GM18907 (cell line): ENCODE measurements around the gene LHX6.

ENCODE experiments used
- ATAC-seq: cut with Tn5 transposase; IDR thresholded peaks from one replicate; pipeline ENCODE4 v1.9.1; 2021; ENCODE audit warnings: mild to moderate bottlenecking, moderate library complexity; ENCODE audit not compliant: unreplicated experiment

Gene LHX6

DNA sequence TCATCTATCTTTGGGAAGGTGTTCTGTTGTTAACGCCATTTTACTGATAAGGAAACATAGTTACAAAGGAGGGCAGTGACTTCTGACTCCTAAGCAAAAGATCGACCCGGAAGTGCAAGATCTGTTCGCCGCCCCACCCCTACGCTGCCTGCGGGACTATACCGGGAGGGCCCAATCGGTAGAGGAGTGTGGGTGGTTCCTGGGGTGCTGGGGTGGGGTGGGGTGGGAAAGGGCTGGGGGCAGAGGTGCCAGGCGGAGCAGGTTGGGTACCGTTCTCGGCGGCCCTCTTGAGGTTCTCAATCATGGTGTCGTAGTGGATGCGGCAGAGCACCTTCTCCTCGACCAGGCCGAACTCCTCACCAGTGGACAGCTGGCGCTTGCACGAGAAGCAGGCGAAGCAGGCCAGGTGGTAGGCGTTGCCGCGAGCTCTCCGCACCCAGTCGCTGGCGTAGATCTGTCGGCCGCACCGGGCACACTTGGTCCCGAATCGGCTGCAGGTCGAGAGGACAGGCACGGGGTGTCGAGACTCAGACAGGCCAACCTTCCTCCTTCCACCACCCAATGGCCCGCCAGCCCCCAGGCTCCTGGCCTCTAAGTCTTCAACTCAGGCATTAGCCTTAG lies 11.8 kb downstream of the LHX6 start:
- ATAC-seq = no peak

DNA sequence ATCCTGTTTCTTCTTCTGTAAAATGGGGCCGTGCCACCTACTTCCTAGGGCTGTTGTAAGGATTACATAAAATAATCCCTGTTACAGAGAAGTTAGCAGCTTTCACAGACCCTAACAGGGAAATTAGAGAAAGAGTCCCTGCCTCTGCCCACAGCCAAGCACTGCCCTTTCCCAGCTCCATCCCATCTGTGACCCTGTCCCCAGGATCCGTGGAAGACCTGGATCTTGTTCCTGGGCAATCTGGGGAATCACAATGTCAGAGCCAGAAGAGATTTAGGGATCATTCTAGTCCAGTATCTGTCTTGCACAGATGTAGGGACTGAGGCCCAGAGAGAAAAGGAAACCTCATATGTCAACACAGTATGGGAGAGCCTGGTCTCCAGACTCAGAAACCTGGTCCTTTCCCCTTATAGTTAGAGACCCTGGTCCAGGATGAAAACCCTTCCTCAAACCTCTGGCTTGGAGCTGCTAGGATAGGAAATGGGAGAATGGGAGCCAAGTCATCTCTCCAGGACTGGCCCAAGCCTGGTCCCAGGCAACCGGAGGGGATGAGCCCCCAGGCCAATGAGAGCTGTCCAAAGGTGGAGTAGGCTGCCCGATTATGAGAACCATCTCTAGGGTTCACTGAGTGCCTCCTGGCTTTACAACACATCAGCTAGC lies 12.5 kb downstream of the LHX6 start:
- no peak for ATAC-seq

DNA sequence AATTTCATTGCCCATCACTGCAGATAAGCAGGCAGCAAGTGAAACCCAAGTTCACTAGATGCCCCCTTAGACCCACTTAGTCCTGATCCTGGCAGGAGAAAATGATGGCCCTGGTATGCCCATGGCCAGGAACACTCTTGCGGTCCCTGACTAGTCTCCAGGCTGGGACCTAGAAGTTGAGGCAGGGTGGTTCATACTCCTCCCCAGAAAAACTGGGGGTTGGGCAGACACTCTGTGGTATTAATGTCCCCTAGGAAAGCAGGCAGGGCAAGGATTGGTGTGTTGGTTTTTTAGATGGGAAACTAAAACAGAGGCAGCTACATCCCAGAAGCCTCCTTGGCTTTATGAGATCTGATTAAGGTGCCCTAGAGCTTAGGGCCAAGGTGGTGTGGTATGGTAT lies 13.1 kb downstream of the LHX6 start:
- ATAC-seq = no peak

DNA sequence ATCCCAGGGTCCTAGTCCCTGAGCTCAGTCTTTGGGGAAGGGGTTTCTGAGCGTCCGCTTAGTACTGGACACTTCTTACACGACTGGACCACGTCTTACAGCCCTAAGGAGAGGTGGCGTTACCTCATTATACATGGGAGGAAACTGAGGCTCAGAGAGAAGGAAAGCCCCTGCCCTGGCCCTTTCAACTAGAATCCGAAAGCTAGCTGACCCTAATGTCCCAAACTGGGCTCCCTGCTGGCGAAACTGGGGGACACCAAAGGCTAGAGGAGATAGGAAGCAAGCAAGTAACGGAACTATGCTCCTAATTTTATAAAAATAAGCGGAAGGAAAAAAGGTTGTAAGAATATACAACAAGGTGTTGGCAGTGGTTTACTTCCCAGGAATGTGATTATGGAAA lies 14.2 kb downstream of the LHX6 start:
- ATAC-seq = no peak

DNA sequence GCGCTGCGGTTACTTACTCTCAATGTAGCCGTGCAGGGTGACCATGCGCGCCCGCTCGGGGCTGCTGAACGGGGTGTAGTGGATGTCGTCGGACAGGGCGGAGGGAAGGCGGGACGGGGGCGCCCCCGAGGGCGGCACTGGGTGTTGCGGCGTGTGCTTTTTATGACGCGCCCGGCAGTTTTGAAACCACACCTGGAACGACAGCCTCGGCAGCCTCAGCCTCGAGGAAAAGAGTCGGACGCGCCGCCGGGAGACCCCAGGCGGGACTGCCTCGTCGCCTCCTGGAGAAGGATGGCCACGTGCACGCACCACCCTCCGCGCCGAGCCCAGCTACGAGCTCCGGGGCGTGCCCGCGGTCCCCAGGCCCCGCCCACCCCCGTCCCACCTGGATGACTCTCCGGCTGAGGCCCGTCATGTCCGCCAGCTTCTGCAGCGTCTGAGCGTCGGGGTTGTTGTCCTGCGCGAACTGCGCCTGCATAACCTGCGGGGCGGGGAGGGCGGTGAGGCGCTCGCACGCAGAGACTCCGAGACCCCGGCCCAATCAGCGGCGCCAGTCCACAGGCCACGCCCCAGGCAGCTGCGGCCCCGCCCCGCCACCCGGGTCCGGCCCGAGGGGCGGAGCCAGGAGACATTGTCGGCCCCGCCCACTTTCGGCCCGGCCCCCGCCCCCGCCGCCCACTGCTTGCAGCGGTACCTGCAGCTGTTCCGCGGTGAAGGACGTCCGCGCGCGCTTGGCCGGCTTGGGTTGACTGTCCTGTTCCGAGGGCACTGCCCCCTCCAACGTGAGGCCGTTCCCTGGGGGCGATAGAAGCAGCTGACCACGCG lies 15.0 kb downstream of the LHX6 start:
- ATAC-seq = peak; percentile 62

DNA sequence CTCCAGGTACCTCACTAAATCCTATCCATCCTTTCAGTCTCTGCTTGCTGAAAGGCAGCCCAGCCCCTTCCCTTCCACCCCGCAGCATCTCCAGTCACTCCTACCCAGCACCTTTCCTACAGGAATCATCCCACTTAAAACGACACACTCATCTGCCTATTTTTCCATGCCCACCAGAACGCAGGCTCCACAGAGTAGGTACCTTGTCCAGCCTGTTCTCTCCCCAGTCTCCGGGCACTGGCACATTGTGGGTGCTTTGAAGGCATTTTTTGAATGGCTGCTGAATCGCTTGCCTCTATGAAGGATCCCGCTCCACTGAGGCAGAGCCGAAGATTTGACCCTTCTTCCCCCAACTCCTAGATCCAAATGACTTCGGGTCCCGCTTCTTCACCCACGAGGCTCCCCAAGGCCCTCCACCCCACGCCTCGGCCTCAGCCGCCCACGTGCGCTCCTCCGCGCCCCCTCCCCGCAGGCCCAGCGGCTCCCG lies 15.6 kb downstream of the LHX6 start:
- ATAC-seq = no peak

DNA sequence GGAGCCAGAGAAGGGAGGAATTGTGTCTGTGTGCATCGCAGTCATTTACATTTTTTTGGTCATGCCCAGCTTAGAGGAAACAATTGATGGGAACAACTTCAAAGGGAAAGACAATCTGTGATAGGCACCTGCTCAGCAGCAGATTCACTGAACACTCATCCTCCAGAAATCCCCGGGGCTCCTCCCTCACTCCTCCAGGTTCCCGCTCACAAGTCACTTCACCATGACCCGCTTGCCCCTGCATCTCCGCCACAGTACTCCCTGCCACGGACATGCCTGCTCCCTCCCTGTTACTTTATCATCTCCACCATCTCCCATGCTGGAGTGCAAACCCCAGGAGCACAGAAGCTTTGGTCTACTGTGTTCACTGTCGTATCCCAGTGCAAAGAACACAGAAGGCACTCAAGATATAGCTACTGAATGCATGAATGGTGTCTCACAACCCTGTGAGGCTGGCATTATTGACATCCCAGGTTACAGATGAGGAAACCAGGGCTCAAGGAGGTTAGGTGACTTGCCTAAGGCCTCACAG lies 16.2 kb downstream of the LHX6 start:
- ATAC-seq = no peak

DNA sequence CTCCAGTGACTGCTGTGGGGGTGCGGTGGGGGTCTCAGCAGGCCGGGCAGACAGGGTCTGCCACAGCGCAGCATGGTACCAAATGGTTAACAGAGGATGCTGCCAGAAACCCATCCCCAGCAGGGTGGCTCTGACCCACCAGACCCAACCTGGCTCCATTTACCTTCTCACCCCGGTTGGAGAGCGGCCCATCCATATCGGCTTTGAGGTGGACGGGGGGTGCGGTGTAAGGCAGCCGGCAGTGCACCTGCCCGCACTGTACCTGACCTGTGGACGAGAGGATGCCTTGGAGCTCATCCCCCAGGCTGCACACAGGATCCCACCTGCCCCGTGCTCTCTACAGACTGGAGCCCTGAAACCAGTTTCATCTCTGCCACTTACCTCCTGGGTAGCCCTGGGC lies 19.3 kb downstream of the LHX6 start:
- ATAC-seq = no peak

DNA sequence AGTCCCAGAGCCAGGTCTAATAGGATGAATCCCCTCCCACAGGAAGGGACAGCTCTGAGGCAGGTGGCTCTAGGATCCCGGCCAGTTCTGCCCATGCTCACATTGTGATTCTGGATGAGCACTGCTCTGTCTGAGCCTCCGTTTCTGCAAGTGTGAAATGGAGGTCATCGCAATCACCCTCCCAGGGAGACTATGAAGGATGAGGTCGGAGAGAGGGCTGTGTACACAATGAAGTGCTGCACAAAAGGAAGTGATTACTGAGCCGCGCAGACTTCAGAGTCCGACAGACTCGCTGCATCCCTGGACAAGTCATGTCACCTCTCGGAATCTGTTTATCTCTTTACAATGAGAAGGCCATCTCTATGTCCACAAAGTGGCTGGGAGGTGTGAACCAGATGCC lies 21.7 kb downstream of the LHX6 start:
- no peak for ATAC-seq

DNA sequence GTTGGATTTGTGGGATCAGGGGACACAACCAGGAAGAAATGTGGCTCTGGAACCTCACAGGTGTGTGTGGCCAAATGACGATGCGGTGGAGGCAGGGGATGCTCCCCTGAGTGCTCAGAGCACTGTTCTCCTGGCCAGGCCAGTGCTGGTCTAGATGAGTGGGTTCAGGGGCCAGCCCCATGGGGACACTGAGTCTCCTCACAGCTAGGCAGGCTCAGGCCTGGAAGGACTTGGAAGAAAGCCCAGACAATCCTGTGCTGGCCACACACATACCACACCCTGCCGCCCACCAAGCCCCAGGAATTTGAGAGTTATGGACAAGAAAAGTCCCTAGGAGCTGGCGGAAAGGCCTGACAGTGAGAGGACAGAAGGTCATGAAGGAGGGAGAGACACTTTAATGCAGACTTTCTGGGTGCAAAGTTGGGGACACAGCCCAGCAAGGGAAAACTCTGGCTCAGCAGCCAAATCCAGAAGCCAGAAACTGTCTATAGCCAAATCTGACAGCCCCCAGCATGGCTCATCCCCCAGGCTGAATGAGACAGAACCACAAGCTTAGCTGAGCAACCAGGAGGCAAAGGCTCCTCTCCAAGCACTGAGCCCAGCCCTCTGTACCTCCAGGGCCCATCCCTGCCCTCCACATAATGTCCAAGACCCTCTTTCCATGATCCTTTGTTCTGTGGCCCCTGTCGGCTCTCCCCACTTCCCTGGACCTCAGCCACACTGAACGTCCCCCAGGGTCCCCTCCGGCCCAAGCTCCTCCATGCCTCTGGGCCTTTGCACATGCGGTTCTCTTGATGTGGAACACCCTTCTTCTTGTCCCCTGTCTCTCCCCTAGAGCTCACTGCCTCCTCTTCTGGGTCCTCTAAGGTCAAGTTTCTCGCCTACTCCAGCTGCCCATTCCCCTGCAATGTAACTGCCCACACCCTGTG lies 22.4 kb downstream of the LHX6 start:
- no peak for ATAC-seq

DNA sequence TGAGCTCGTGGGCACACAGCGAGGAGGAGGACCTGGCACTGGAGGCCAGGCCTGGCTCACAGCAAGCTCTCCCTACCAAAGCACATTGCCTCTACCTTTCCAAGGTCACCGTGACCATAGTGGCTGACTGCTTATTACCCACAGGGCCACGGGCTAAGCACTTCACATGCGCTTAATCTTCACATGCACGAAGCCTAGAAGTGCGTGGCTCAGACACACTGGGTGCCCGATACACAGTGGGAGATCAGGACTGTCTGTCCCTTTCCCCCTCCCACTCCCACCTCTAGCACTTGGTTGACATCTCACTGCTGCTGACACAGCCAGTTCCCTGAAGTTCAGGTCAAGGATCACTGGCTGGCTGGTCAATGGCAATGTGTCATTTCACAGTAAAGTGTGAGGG lies 23.6 kb downstream of the LHX6 start:
- ATAC-seq = no peak

DNA sequence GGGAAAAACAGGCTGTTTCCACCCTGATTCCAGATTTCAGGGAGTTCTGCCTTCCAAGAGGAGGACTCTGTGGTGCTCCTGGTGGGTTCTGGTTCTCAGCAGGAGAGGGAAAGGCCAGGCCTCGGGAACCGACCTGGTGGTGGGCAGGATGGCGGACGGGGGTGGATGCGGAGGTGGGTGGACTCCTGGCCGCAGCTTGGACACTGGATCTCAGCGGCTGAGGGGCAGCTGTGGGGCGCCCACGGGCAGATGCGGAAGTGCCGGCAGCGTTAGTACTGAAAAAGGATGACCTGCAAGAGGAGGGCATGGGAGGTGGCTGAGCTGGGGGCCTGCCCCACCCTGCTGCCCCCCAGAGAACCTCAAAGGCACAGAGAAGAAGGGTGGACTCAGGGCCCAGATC lies 24.3 kb downstream of the LHX6 start:
- ATAC-seq = no peak

DNA sequence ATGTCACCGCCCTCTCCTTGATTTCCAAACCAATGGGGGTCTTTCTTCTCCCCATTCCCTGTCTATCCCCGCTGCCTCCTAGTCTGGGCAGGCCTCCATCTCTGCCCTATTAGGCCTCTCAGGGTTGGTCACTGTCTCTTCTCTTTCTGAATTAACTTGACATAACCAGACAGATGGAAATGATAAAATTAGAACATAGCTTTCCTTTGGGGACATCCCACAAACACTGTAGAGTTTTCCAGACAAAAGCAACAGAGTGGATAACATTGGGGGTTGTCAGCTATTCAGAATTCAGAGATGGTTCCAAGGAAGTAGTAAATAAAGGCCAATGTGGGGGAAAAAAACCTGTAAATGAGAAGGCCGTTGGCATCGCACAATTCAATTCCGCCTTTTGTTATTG lies 24.7 kb downstream of the LHX6 start:
- no peak for ATAC-seq

DNA sequence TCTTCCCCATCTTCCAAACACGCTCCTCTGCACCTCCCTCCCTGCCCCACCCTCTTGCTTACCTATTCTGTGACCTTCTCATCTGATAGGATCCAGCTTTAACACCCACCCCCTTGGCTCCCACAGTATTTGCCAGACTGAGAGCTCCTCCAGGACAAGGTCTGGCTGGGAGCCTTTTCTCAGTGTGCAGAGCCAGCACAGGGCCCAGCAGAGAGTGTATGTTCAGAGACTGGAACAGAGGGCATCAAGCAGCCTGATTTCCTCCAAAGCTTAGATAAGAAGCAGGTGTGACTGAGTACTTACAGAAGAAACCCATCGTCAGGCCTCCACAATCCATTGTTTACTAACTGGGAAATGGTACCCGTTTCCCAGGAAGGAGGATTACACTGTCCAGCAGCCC lies 26.6 kb downstream of the LHX6 start:
- ATAC-seq = no peak

DNA sequence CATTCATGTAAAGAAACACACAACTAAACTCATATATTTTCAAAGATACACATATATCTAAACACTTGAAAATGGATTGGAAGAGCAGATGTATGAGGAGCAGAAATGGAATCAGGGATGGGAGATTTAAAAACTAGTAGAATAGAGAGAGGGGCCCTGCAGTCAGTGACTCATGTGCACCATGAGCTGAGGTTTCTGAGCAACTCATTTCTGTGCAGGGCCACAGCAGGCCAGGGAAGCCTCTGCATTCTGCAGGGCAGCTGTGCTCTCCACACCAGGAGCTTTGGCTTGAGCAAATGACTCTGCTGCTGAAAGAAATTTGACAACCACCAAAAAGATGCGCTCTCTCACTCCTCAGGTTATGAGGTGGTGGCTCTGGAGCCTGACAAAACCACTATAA lies 27.1 kb downstream of the LHX6 start:
- ATAC-seq = no peak

DNA sequence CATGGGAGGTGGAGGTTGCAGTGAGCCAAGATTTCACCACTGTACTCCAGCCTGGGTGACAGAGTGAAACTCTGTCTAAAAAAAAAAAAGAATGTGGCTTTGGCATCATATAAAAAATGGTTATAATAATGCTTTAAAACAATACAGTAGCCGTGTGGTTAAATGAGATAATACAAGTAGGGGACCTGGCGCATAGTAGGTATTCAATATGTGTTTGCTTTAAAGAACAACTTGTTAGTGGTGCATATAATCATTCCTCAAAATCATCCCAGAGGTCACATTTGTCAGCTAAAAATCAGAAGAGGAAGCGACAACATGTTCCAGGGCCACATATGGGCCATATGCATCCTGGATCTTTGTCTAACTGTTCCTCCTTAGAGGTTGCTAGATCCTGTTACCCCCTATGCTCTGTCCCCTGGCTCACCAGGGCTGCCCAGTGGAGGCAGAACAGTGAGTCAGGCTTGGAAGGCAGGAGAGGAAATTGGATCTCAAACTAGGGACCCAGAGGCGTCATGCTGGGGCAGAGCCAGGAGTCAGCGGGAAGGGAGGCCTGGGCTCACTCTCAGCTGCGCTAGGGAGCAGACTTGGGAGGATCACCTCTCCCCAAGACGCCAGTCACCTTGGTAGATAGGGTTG lies 27.7 kb downstream of the LHX6 start:
- no peak for ATAC-seq

DNA sequence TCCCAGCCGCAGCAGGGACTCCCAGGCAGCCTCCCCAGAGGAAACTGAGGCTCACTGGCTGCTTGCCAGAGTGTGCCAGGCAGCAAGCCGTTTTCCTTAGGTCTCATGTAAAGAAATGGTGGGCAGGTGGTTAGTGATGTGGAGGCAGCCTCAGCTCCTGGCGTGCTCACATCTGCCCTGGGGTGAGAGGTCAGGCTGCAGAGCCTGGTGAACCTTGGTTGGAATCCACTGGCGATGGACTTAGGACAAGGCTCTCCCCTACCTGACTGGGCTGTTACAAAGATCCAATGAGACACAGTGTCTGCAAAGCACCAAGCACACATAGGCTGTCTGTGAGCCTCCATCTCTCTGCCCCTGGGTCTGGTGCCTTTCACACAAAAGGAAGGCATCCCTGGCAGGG lies 30.9 kb downstream of the LHX6 start:
- no peak for ATAC-seq

DNA sequence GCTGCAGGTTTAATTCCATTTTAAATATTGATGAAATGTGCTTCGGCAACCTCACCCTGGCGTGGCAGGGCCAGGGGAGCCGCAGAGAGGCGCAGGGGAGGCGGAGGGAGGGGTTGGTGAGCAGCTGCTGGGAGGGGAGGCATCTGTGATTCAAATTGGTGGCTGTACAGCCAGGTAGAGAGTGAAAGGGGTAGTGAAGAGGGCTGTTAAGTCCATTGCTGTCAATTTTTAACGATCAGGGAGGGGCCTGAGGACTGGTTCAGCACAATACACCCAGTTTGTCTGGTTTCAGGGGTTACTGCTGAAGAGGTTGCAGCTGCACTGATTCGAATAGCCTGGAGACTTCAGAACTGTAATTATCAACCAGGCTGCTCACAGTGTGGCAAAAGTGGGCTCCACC lies 31.3 kb downstream of the LHX6 start:
- no peak for ATAC-seq

DNA sequence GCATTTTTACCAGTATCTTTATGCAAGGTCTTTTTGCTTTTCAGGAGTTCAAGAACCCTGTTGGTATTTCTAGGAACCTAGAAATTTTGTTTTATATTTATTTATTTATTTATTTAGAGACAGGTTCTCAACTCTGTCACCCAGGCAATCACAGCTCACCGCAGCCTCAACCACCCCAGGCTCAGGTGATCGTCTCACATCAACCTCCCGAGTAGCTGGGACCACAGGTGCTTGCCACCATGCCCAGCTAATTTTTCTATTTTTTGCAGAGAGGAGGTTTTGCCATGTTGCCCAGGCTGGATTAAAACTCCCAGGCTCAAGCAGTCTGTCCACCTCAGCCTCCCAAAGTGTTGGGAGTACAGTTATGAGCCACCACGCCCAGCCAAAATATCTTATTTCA lies 32.9 kb downstream of the LHX6 start:
- ATAC-seq = no peak

DNA sequence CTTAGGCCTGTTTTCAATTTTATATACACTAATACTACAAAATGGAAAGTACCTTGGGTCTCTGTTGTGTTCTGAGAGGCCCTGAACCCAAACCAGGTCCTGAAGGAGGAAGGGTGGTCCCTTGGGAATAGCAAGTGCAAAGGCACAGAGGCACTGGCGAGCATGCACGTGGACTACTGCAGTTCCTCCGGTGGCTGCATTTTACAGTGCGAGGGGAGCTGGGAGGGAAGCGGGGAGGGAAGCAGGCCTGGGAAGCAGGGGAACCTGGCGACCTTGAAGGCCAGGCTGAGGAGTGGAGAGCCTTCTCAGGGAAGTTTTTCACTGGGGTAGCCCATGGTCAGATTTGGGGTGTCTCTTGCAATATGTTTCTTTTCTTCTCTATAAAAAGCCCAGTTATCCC lies 35.1 kb downstream of the LHX6 start:
- ATAC-seq = no peak
